ENCODE results near the gene FOXP4. TPM values are rescaled to one million over a fixed set of nuclear protein-coding genes. Genes with fewer than 3 reads are reported as not detected.

Gene FOXP4
- polyA plus RNA-seq, 2 of the 4 experiments (the other 2 are of a cell fraction), result 2.6 to 14.2 TPM

- TF ChIP-seq MAX (IDR thresholded peaks at IDR 0.05) (no peak), KDM5A (IDR thresholded peaks at IDR 0.05) (no peak), BCL3 (IDR thresholded peaks at IDR 0.05) (no peak), HES2 (IDR thresholded peaks at IDR 0.05) (no peak)
Observed at GRCh38 chr6:41571021-41571780, 25.0 kb downstream of the FOXP4 start (continued).

GRCh38 chr6:41572613-41573012, 26.4 kb downstream of the FOXP4 start:
- Histone ChIP-seq H3K27ac (no peak overlapping the region), H3K9me3 (no peaks in the 10 kb centered on the region), H3K4me2 (no peak overlapping the region), H3K4me1 (peaks cover 49% of the 10 kb centered on the region), H3K4me3 (no peak overlapping the region)
- DNase-seq (ENCODE audit: low read depth in 1 of 2, low spot score in 1 of 2), result no peak
- no peak for ATAC-seq
- FAIRE-seq, result no peak
- ChIA-PET CTCF (interaction anchor here (1.8 kb wide), 1 partner anchor 148 kb away, joined by 4 read pairs; no protein-coding TSS in a partner anchor), POLR2A (no interaction called here)
- WGBS (ENCODE audit: missing lambda C conversion rate), result 96% methylated on average over 2 of the region's 2 CpGs
- TF ChIP-seq MAX (IDR thresholded peaks at IDR 0.05) (no peak), KDM5A (IDR thresholded peaks at IDR 0.05) (no peak), BCL3 (IDR thresholded peaks at IDR 0.05) (no peak), CBX2 (IDR thresholded peaks at IDR 0.05; ENCODE audit: borderline replicate concordance, low read depth) (no peak), ESRRA (IDR thresholded peaks at IDR 0.05; ENCODE audit: borderline replicate concordance, low read length) (no peak), TFCP2L1 (CRISPR knock-in tag; IDR thresholded peaks at IDR 0.05) (no peak), RNF2 (IDR thresholded peaks at IDR 0.05; ENCODE audit: borderline replicate concordance, low read depth) (no peak), PHF8 (IDR thresholded peaks at IDR 0.05; ENCODE audit: borderline replicate concordance, low read depth) (no peak), ELK1 (IDR thresholded peaks at IDR 0.05; ENCODE audit: low read depth, low read length) (no peak), HOXB5 (CRISPR knock-in tag; IDR thresholded peaks at IDR 0.05) (no peak), GATA3 (IDR thresholded peaks at IDR 0.05; ENCODE audit: borderline replicate concordance) (no peak), HES2 (IDR thresholded peaks at IDR 0.05) (no peak), RAD21 (conservative IDR thresholded peaks at IDR 0.05 in 1 of 2, IDR thresholded peaks at IDR 0.05 in 1 of 2) (no peak), FOXS1 (CRISPR knock-in tag; IDR thresholded peaks at IDR 0.05) (no peak), HEYL (CRISPR knock-in tag; IDR thresholded peaks at IDR 0.05) (no peak), FOSL2 (IDR thresholded peaks at IDR 0.05) (no peak), FOSL2 (CRISPR knock-in tag; IDR thresholded peaks at IDR 0.05) (no peak), JUNB (IDR thresholded peaks at IDR 0.05) (no peak)

GRCh38 chr6:41573276-41573675, 27.1 kb downstream of the FOXP4 start:
- FAIRE-seq (no peak), DNase-seq (ENCODE audit: low read depth in 1 of 2, low spot score in 1 of 2) (no peak)
- CTCF ChIA-PET, result interaction anchor here (1.8 kb wide), 1 partner anchor 149 kb away, joined by 4 read pairs; no protein-coding TSS in a partner anchor
- TF ChIP-seq RAD21 (conservative IDR thresholded peaks at IDR 0.05 in 1 of 2, IDR thresholded peaks at IDR 0.05 in 1 of 2) (no peak), RCOR1 (IDR thresholded peaks at IDR 0.05; ENCODE audit: low read depth, low read length) (no peak), RNF2 (IDR thresholded peaks at IDR 0.05; ENCODE audit: borderline replicate concordance, low read depth) (no peak), MYC (IDR thresholded peaks at IDR 0.05; ENCODE audit: borderline replicate concordance, low read length) (no peak), KDM1A (IDR thresholded peaks at IDR 0.05; ENCODE audit: low read depth) (no peak), ZNF302 (CRISPR knock-in tag; IDR thresholded peaks at IDR 0.05) (no peak), FOSB (CRISPR knock-in tag; IDR thresholded peaks at IDR 0.05) (no peak), USF2 (IDR thresholded peaks at IDR 0.05) (no peak), POLR2AphosphoS2 (conservative IDR thresholded peaks at IDR 0.05; ENCODE audit: low read length) (no peak), CBX8 (IDR thresholded peaks at IDR 0.05) (no peak), HMGXB4 (CRISPR knock-in tag; IDR thresholded peaks at IDR 0.05; ENCODE audit: borderline replicate concordance) (no peak)

More at GRCh38 chr6:41573276-41573675, 27.1 kb downstream of the FOXP4 start:
- H3K4me2 ChIP-seq, result no peak overlapping the region
- H3K9me3 ChIP-seq, result no peaks in the 10 kb centered on the region
- H3K4me3 ChIP-seq, result no peak overlapping the region
- peaks cover 55% of the 10 kb centered on the region for H3K4me1 ChIP-seq
- ATAC-seq, result no peak
- H3K27ac ChIP-seq, result no peak overlapping the region
- WGBS (ENCODE audit: missing lambda C conversion rate), result 95% methylated on average over 7 of the region's 7 CpGs
- POLR2A ChIA-PET, result no interaction called here

Data from A549 (cell line).